Measurements from ENCODE around the gene IL1RAPL2.

DNA sequence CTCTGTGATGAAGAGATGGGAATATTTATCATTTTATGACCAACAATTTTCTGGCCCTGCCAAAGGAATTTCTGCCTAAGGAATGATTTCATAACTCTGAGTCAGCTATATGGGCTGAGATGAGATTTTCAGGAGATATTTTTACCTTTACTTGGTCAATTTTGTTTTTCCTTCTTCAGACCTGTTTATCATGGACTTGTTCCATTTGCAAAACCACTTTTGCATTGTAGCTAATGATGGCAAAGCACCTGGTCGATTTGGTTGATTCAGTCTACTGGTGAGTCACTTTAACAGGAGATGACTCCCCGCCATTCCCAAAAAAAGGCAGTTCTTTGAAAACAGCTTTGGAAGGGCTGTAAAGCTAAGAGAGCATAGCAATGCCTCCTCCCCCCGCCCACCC, 601.2 kb downstream of the IL1RAPL2 start:
- TF ChIP-seq, protein P1, sequence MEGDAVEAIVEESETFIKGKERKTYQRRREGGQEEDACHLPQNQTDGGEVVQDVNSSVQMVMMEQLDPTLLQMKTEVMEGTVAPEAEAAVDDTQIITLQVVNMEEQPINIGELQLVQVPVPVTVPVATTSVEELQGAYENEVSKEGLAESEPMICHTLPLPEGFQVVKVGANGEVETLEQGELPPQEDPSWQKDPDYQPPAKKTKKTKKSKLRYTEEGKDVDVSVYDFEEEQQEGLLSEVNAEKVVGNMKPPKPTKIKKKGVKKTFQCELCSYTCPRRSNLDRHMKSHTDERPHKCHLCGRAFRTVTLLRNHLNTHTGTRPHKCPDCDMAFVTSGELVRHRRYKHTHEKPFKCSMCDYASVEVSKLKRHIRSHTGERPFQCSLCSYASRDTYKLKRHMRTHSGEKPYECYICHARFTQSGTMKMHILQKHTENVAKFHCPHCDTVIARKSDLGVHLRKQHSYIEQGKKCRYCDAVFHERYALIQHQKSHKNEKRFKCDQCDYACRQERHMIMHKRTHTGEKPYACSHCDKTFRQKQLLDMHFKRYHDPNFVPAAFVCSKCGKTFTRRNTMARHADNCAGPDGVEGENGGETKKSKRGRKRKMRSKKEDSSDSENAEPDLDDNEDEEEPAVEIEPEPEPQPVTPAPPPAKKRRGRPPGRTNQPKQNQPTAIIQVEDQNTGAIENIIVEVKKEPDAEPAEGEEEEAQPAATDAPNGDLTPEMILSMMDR (IDR thresholded peaks at IDR 0.05), result no peak
- TF ChIP-seq POLR2A (IDR thresholded peaks at IDR 0.05), result no peak

Data from thyroid gland (tissue), 4 donors.